SKM-1 treated with dmso at 0.1 percent for 144 hours (cell line): Measurements from ENCODE around the gene LIPG.
A peak's percentile ranks its signal among the peaks of the same experiment; 100 is the strongest.
"Not testable (repeated sequence)": the region's sequence is repeated elsewhere in the genome, so short reads cannot be mapped to it uniquely, and the experiment has no call there.

Experiments used
- DNase-seq: peaks from one replicate; lab custom pipeline; 2025; ENCODE audit not compliant: unreplicated experiment; lab: John Stamatoyannopoulos, UW

Gene LIPG

DNA sequence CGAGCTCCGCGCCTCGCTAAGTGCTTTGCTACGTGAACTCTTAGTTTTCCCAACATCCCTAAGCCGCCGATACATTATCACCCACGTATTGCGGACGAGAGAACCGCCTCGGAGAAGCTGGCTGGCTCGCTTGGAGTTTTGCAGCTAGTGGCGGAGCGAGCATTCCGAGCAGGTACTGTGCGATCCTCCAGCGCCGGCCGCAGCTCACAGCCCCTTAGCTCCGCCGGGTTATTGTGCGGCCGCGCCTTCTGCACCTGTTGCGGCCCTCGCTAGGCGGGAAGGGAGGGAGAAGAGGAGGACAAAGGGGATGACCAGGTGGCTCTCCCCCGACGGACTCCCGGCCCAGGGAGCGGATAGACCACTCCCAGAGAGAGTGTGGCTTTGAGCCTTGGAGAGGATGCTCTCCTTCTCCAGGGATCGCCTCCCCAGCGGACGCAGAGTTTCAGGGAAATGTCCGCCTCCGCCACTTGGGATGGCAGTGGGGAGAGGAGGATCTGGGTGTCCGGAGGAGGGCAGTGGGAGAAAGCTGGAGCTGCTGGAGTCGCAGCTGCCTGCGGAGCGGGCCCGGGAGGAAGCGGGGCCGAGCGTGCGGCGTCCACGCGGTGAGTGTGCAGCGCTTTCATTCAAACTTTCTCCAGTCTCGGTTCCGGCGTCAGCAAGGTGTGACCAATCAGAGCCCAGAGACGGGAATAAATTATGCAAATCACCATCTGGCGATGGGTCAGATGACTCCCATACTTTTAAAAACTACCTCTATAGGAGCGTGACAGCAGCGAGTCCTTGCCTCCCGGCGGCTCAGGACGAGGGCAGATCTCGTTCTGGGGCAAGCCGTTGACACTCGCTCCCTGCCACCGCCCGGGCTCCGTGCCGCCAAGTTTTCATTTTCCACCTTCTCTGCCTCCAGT, at the start of gene LIPG:
Gene LIPG, plus strand, starts transcription at position 769 of the 905 bp plus-strand sequence. CDS start 252 bp downstream, outside the sequence.
- no peak for DNase-seq

DNA sequence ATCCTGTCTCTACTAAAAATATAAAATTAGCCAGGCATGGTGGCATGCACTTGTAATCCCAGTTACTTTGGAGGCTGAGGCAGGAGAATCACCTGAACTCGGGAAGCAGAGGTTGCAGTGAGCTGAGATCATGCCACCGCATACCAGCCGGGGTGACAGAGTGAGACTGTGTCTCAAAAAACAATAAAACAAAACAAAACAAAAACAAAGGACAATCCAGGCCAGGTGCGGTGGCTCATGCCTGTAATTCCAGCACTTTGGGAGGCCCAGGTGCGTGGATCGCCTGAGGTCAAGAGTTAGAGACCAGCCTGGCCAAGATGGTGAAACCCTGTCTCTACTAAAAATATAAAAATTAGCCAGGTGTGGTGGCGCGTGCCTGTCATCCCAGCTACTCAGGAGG, 49.0 kb upstream of the LIPG start:
- DNase-seq = not testable (repeated sequence)

- DNase-seq = no peak
Observed at GRCh38 chr18:49514577-49514976, 47.3 kb upstream of the LIPG start.

- DNase-seq = not testable (repeated sequence)
Observed at GRCh38 chr18:49515003-49515402, 46.9 kb upstream of the LIPG start.

- no peak for DNase-seq
Observed at GRCh38 chr18:49515516-49515915, 46.3 kb upstream of the LIPG start.

- no peak for DNase-seq
Observed at GRCh38 chr18:49517483-49517882, 44.4 kb upstream of the LIPG start.

- DNase-seq = no peak
Observed at GRCh38 chr18:49519101-49519971, 42.5 kb upstream of the LIPG start.

GRCh38 chr18:49520661-49521145, 41.2 kb upstream of the LIPG start:
- no peak for DNase-seq

- no peak for DNase-seq
Observed at GRCh38 chr18:49521216-49521835, 40.5 kb upstream of the LIPG start.

GRCh38 chr18:49523580-49524093, 38.2 kb upstream of the LIPG start:
- DNase-seq = not testable (repeated sequence)

- no peak for DNase-seq
Observed at GRCh38 chr18:49524349-49524748, 37.5 kb upstream of the LIPG start.

DNA sequence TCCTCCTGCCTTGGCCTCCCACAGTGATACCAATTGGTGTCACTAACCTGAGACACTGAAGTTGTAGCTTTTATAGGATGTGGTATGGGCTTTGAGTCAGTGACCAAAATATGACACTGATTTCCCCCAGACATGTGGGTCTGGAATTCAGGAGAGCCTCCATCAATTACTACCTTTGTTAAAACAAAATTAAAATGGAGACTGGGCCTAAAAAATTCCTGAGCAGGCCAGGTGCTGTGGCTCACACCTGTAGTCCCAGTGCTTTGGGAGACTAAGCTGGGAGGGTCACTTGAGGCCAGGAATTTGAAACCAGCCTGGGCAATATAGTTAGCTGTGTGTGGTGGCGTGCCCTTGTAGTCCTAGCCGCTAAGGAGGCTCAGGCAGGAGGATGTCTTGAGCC, 36.9 kb upstream of the LIPG start:
- DNase-seq = no peak

GRCh38 chr18:49525981-49526380, 35.9 kb upstream of the LIPG start:
- no peak for DNase-seq

DNA sequence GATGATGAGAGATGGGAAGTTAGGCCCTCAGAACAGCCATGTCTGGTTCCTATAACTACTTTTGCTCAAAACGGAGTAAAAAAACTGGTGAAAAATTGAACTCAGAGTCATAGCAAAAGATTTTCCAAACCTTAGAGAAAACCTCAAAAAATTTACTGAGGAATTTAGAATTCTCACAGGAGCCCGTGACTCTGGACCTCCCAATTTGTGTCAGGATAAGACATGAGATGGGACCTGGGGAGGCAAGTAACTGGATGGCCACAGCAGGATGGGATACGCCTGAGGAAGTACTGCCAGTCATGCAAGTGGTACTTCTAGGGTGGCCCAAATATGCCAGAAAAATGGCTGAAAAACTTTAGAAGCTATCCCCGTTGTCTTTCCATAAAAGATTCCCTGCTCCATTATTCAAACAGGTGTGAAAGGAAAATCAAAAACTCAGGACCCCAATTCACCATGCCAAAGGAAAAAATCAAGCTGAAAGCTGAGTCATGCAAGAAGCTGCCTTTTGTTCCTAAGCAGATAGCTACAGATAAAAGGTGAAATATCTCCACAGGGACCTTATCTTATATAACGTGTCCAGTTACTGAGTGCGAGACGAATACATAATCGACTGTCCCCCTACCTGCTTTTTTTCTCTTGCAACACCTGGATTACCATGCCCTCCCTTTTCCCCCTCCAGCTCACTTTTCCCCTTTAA, 34.1 kb upstream of the LIPG start:
- DNase-seq = no peak

DNA sequence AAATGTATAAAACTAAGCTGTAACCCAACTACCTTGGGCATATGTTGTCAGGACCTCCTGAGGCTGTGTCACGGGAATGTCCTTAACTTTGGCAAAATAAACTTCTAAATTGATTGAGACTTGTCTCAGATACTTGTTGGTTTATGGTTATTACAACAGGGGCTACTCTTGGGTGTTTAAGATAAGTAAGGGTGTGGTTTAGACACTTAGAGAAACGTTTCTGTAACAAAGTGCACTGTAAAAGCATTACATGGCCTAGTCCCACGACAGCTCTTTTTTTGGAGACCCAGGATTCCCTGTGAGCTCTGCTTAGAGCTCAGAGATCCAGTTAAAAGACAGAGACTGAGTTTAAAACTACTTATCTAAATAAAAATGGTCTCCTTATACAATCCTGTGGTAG, 32.3 kb upstream of the LIPG start:
- no peak for DNase-seq

GRCh38 chr18:49531678-49532153, 30.1 kb upstream of the LIPG start:
- DNase-seq = peak; percentile 66

GRCh38 chr18:49534846-49535601, 26.8 kb upstream of the LIPG start:
- DNase-seq = no peak

GRCh38 chr18:49537232-49537896, 24.5 kb upstream of the LIPG start:
- DNase-seq = no peak

GRCh38 chr18:49544362-49544761, 17.5 kb upstream of the LIPG start:
- DNase-seq = no peak
